K562 (cell line): ENCODE data around the gene RNF213. TPM values are rescaled to one million over a fixed set of nuclear protein-coding genes. Genes with fewer than 3 reads are reported as not detected.

ENCODE experiments used
- BHLHE40 ChIP-seq: IDR thresholded peaks from 2 replicates; pipeline ENCODE4 v1.6.1; 2011; ENCODE audit warnings: low read length, improper control_type of control experiment
- HNRNPLL ChIP-seq: fragments of 200-400 bp; formaldehyde crosslinking; IDR thresholded peaks from 2 replicates; pipeline ENCODE4 v1.6.1; 2017; ENCODE audit warnings: low read length, low read depth, mild to moderate bottlenecking; ENCODE audit not compliant: poor library complexity, severe bottlenecking
- SREBF2 ChIP-seq: sonication (generic); formaldehyde crosslinking; IDR thresholded peaks from 2 replicates; pipeline ENCODE4 v1.4.0; 2020; ENCODE audit warnings: mild to moderate bottlenecking, missing genetic modification reagents
- polyA plus RNA-seq, 8 experiments: library from polyadenylated mRNA; depleted of rRNA in 4 of 8; stranded (reverse) in 5 of 8; unstranded in 3 of 8; fragments of >200 nt; fragmentation: Nextera tagmentation in 2 of 8; fragmentation: Illumina TruSeq in 1 of 8; extraction: Ambion mirVana in 2 of 8; extraction: Trizol in 1 of 8; gene quantifications; 2 replicates each; pipeline versions ENCODE4 v1.2.1 to v1.2.3, GENCODE V29; 2011 to 2014; ENCODE audit warnings: inconsistent platforms in 1 of 8, missing spikeins in 1 of 8
- total RNA-seq, 7 experiments: library from RNA; depleted of rRNA in 6 of 7; stranded (reverse); fragments of >200 nt in 6 of 7; fragmentation: Illumina TruSeq in 2 of 7; extraction: Trizol in 2 of 7; gene quantifications; 2 replicates each; pipeline versions ENCODE4 v1.2.1 to v1.2.3, GENCODE V29; 2011 to 2021; ENCODE audit warnings: low replicate concordance in 1 of 7
- TF ChIP-seq, protein P1 (sequence below): sonication (generic); formaldehyde crosslinking; IDR thresholded peaks from 2 replicates; pipeline ENCODE4 v1.8.0; 2022; ENCODE audit warnings: missing genetic modification reagents, mild to moderate bottlenecking, borderline replicate concordance
- TF ChIP-seq, protein P2 (sequence below): fragments of 450-650 bp; IDR thresholded peaks from 2 replicates; pipeline ENCODE4 v1.6.1; 2016; ENCODE audit warnings: mild to moderate bottlenecking, moderate library complexity
- TF ChIP-seq, protein P3 (sequence below), 2 experiments: fragments of 450-650 bp; conservative IDR thresholded peaks; 2 replicates each; pipeline ENCODE4 v1.6.1; 2017; ENCODE audit warnings: mild to moderate bottlenecking in 2 of 2, moderate library complexity in 2 of 2

The RNF213 gene
- total and polyA plus RNA-seq, 9 of the 15 experiments (the other 6 are each of a cell fraction or from before 2014, with no cell fraction given): 5.3 to 33.6 (median 17.9) TPM

DNA sequence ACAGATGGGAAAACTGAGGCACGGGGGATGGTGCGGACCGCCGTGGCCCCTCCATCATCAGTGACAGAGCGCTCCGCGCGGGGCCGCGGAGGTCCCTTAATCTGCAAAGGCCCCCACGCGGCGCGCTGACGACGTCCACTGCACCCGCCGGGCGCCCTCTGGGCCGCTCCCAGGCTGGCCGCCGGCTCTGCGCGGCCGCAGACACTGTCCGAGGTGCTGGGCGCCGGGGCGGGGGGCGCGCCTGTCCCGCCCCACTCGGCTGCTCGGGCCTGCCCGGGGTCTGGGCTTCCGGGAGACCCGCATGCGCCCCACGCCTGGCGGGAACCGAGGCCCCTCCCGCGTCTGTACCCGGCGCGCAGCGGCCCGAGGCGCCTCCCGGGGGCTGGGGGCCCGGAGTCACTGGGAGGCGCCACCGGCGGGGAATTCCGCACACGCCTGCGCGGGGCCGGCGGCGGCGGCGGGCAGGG lies 550 bp upstream of the RNF213 start (continued):
- TF ChIP-seq, protein P1, sequence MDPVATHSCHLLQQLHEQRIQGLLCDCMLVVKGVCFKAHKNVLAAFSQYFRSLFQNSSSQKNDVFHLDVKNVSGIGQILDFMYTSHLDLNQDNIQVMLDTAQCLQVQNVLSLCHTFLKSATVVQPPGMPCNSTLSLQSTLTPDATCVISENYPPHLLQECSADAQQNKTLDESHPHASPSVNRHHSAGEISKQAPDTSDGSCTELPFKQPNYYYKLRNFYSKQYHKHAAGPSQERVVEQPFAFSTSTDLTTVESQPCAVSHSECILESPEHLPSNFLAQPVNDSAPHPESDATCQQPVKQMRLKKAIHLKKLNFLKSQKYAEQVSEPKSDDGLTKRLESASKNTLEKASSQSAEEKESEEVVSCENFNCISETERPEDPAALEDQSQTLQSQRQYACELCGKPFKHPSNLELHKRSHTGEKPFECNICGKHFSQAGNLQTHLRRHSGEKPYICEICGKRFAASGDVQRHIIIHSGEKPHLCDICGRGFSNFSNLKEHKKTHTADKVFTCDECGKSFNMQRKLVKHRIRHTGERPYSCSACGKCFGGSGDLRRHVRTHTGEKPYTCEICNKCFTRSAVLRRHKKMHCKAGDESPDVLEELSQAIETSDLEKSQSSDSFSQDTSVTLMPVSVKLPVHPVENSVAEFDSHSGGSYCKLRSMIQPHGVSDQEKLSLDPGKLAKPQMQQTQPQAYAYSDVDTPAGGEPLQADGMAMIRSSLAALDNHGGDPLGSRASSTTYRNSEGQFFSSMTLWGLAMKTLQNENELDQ (CRISPR knock-in tag): no peak
- TF ChIP-seq, protein P2, sequence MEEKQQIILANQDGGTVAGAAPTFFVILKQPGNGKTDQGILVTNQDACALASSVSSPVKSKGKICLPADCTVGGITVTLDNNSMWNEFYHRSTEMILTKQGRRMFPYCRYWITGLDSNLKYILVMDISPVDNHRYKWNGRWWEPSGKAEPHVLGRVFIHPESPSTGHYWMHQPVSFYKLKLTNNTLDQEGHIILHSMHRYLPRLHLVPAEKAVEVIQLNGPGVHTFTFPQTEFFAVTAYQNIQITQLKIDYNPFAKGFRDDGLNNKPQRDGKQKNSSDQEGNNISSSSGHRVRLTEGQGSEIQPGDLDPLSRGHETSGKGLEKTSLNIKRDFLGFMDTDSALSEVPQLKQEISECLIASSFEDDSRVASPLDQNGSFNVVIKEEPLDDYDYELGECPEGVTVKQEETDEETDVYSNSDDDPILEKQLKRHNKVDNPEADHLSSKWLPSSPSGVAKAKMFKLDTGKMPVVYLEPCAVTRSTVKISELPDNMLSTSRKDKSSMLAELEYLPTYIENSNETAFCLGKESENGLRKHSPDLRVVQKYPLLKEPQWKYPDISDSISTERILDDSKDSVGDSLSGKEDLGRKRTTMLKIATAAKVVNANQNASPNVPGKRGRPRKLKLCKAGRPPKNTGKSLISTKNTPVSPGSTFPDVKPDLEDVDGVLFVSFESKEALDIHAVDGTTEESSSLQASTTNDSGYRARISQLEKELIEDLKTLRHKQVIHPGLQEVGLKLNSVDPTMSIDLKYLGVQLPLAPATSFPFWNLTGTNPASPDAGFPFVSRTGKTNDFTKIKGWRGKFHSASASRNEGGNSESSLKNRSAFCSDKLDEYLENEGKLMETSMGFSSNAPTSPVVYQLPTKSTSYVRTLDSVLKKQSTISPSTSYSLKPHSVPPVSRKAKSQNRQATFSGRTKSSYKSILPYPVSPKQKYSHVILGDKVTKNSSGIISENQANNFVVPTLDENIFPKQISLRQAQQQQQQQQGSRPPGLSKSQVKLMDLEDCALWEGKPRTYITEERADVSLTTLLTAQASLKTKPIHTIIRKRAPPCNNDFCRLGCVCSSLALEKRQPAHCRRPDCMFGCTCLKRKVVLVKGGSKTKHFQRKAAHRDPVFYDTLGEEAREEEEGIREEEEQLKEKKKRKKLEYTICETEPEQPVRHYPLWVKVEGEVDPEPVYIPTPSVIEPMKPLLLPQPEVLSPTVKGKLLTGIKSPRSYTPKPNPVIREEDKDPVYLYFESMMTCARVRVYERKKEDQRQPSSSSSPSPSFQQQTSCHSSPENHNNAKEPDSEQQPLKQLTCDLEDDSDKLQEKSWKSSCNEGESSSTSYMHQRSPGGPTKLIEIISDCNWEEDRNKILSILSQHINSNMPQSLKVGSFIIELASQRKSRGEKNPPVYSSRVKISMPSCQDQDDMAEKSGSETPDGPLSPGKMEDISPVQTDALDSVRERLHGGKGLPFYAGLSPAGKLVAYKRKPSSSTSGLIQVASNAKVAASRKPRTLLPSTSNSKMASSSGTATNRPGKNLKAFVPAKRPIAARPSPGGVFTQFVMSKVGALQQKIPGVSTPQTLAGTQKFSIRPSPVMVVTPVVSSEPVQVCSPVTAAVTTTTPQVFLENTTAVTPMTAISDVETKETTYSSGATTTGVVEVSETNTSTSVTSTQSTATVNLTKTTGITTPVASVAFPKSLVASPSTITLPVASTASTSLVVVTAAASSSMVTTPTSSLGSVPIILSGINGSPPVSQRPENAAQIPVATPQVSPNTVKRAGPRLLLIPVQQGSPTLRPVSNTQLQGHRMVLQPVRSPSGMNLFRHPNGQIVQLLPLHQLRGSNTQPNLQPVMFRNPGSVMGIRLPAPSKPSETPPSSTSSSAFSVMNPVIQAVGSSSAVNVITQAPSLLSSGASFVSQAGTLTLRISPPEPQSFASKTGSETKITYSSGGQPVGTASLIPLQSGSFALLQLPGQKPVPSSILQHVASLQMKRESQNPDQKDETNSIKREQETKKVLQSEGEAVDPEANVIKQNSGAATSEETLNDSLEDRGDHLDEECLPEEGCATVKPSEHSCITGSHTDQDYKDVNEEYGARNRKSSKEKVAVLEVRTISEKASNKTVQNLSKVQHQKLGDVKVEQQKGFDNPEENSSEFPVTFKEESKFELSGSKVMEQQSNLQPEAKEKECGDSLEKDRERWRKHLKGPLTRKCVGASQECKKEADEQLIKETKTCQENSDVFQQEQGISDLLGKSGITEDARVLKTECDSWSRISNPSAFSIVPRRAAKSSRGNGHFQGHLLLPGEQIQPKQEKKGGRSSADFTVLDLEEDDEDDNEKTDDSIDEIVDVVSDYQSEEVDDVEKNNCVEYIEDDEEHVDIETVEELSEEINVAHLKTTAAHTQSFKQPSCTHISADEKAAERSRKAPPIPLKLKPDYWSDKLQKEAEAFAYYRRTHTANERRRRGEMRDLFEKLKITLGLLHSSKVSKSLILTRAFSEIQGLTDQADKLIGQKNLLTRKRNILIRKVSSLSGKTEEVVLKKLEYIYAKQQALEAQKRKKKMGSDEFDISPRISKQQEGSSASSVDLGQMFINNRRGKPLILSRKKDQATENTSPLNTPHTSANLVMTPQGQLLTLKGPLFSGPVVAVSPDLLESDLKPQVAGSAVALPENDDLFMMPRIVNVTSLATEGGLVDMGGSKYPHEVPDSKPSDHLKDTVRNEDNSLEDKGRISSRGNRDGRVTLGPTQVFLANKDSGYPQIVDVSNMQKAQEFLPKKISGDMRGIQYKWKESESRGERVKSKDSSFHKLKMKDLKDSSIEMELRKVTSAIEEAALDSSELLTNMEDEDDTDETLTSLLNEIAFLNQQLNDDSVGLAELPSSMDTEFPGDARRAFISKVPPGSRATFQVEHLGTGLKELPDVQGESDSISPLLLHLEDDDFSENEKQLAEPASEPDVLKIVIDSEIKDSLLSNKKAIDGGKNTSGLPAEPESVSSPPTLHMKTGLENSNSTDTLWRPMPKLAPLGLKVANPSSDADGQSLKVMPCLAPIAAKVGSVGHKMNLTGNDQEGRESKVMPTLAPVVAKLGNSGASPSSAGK: peak; percentile 56; the same call in 1 of the 2 replicates
- TF ChIP-seq BHLHE40: peak; percentile 30
- peak; percentile 57 for TF ChIP-seq HNRNPLL
- TF ChIP-seq, protein P3, sequence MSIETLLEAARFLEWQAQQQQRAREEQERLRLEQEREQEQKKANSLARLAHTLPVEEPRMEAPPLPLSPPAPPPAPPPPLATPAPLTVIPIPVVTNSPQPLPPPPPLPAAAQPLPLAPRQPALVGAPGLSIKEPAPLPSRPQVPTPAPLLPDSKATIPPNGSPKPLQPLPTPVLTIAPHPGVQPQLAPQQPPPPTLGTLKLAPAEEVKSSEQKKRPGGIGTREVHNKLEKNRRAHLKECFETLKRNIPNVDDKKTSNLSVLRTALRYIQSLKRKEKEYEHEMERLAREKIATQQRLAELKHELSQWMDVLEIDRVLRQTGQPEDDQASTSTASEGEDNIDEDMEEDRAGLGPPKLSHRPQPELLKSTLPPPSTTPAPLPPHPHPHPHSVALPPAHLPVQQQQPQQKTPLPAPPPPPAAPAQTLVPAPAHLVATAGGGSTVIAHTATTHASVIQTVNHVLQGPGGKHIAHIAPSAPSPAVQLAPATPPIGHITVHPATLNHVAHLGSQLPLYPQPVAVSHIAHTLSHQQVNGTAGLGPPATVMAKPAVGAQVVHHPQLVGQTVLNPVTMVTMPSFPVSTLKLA (conservative IDR thresholded peaks at IDR 0.05): peak in 1 of 2 experiments; percentile 40; a peak in 2 of 4 replicates
- TF ChIP-seq SREBF2: no peak
